Tibial artery (tissue), 4 donors: ENCODE results near the gene RRAGD.
"Not testable (repeated sequence)": the region's sequence is repeated elsewhere in the genome, so short reads cannot be mapped to it uniquely, and the experiment has no call there.

ENCODE experiments used
- DNase-seq, 2 donors: peaks; one replicate each; pipeline ENCODE4 v3.0.0-alpha.2; 2019
- H3K27ac ChIP-seq, 2 donors: fragments of 200-600 bp; sonication (generic) in 1 of 2; 1 replicate in 1 of 2; 2 replicates in 1 of 2; pipeline ENCODE4 v1.5.1; 2018 to 2019; ENCODE audit warnings: mild to moderate bottlenecking in 1 of 2
- H3K27me3 ChIP-seq, 2 donors: fragments of 200-600 bp; sonication (generic) in 1 of 2; one replicate each; pipeline versions ENCODE4 v1.5.1 to v1.6.0; 2016 to 2019
- H3K36me3 ChIP-seq, 3 donors: fragments of 200-600 bp; sonication (generic) in 2 of 3; one replicate each; pipeline ENCODE4 v1.5.1; 2016 to 2019; ENCODE audit warnings: mild to moderate bottlenecking in 2 of 3
- H3K4me1 ChIP-seq, 4 donors: fragments of 200-600 bp; sonication (generic) in 2 of 4; 1 replicate in 3 of 4; 2 replicates in 1 of 4; pipeline ENCODE4 v1.5.1; 2016 to 2019
- H3K4me3 ChIP-seq, 2 donors: fragments of 200-600 bp; sonication (generic) in 1 of 2; 1 replicate in 1 of 2; 2 replicates in 1 of 2; pipeline ENCODE4 v1.5.1; 2018 to 2019; ENCODE audit warnings: mild to moderate bottlenecking in 2 of 2
- H3K9me3 ChIP-seq, 3 donors: fragments of 200-600 bp; sonication (generic) in 1 of 3; one replicate each; pipeline ENCODE4 v1.5.1; 2016 to 2019
- intact Hi-C: fragments of 100-400 bp; cut with DNase I; formaldehyde crosslinking; loops from one replicate; pipeline ENCODE4 v1.15.0; 2023; ENCODE audit warnings: low total_unique reads
- TF ChIP-seq, protein P1 (sequence below), 2 experiments: fragments of 200-600 bp in 1 of 2; fragments of 450-650 bp in 1 of 2; IDR thresholded peaks; one replicate each; pipeline ENCODE4 v1.5.1; 2017 to 2019; ENCODE audit warnings: antibody characterized with exemption in 2 of 2, mild to moderate bottlenecking in 1 of 2, moderate library complexity in 1 of 2

Gene RRAGD

DNA sequence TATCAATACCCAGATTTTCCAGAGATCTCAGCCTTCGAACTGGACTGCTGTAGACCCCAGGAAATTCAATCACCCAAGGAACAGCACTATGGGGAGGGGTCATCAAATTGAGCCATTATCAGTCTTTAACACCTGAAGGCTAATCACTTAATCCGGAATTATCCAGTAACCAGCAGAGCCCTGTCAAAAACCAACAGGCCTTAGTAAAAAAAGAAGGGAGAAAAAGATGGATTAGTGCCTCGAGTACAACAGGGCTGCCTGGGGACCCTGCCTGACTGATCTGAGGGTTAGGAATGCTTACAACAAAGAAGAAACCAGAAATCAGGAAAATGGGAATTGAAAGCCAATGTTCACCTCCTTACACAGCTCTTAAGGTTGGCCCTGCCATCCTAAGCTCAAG, 7.6 kb downstream of the RRAGD start:
- H3K9me3 ChIP-seq = no peaks in the 10 kb centered on the region
- intact Hi-C loops = no loop called here
- no peaks in the 10 kb centered on the region for H3K36me3 ChIP-seq
- no peak overlapping the region for H3K4me3 ChIP-seq
- H3K4me1 ChIP-seq = peaks cover 0 to 3% (median under 1%) of the 10 kb centered on the region in 4 donors
- no peaks in the 10 kb centered on the region for H3K27me3 ChIP-seq
- TF ChIP-seq, protein P1, sequence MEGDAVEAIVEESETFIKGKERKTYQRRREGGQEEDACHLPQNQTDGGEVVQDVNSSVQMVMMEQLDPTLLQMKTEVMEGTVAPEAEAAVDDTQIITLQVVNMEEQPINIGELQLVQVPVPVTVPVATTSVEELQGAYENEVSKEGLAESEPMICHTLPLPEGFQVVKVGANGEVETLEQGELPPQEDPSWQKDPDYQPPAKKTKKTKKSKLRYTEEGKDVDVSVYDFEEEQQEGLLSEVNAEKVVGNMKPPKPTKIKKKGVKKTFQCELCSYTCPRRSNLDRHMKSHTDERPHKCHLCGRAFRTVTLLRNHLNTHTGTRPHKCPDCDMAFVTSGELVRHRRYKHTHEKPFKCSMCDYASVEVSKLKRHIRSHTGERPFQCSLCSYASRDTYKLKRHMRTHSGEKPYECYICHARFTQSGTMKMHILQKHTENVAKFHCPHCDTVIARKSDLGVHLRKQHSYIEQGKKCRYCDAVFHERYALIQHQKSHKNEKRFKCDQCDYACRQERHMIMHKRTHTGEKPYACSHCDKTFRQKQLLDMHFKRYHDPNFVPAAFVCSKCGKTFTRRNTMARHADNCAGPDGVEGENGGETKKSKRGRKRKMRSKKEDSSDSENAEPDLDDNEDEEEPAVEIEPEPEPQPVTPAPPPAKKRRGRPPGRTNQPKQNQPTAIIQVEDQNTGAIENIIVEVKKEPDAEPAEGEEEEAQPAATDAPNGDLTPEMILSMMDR (IDR thresholded peaks at IDR 0.05) = no peak
- no peak overlapping the region for H3K27ac ChIP-seq
- DNase-seq = no peak

GRCh38 chr6:89402776-89403175, 9.3 kb downstream of the RRAGD start:
- H3K4me3 ChIP-seq = no peak overlapping the region
- H3K9me3 ChIP-seq = no peaks in the 10 kb centered on the region
- H3K27me3 ChIP-seq = no peaks in the 10 kb centered on the region
- H3K4me1 ChIP-seq = no peaks in the 10 kb centered on the region
- TF ChIP-seq, protein P1 (IDR thresholded peaks at IDR 0.05) = no peak
- H3K36me3 ChIP-seq = no peaks in the 10 kb centered on the region
- intact Hi-C loops = no loop called here
- DNase-seq = no peak
- H3K27ac ChIP-seq = no peak overlapping the region

- no peaks in the 10 kb centered on the region for H3K4me1 ChIP-seq
- no peaks in the 10 kb centered on the region for H3K27me3 ChIP-seq
- TF ChIP-seq, protein P1 (IDR thresholded peaks at IDR 0.05) = no peak
- H3K36me3 ChIP-seq = no peaks in the 10 kb centered on the region
- no peak overlapping the region for H3K4me3 ChIP-seq
- H3K9me3 ChIP-seq = no peaks in the 10 kb centered on the region
- no peak overlapping the region for H3K27ac ChIP-seq
- intact Hi-C loops = no loop called here
- no peak for DNase-seq
Observed at GRCh38 chr6:89400912-89401399, 11.1 kb downstream of the RRAGD start.

- no peak for DNase-seq
- no peak overlapping the region for H3K4me3 ChIP-seq
- H3K9me3 ChIP-seq = no peaks in the 10 kb centered on the region
- TF ChIP-seq, protein P1 (IDR thresholded peaks at IDR 0.05) = no peak
- no peaks in the 10 kb centered on the region for H3K36me3 ChIP-seq
- H3K27me3 ChIP-seq = no peaks in the 10 kb centered on the region
- intact Hi-C loops = no loop called here
- H3K27ac ChIP-seq = no peak overlapping the region
- no peaks in the 10 kb centered on the region for H3K4me1 ChIP-seq
Observed at GRCh38 chr6:89400050-89400449, 12.0 kb downstream of the RRAGD start.

DNA sequence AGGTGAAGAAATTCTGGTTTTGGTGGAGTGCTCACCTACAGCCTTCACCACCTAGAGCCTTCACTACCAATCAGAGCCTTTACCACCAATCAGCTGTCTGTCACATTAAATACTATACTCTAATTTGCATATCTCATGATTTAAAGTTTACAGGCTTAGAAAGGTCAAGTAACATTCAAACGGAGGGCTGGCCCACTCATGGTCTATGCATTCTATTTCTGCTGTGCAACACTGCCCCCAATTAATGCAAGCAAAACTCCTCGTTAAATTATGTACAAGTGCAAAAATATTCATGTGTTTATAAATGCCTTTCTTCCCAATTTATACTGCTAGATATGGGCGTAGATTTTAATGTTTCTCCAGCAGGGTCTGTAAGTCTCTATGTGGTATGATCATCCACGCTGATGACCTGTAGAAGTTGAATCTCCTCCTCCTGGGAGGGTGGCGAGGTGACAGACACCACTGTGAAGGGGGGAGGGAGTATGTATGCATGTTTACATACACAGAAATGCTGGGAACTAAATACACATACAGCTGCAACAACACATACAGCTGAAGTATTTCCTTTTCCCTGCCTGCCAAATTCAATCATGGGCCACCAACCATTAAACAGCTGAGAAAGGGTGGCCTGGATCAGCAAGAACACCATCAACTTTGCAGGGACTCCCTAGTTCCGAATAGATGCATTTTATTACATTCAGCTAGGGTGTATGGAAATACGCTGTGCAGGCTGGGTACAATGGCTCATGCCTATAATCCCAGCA, 13.1 kb downstream of the RRAGD start:
- Histone ChIP-seq H3K36me3 (no peaks in the 10 kb centered on the region), H3K9me3 (no peaks in the 10 kb centered on the region), H3K27me3 (no peaks in the 10 kb centered on the region), H3K4me3 (no peak overlapping the region), H3K4me1 (no peaks in the 10 kb centered on the region), H3K27ac (no peak overlapping the region)
- DNase-seq = no peak
- TF ChIP-seq, protein P1 (IDR thresholded peaks at IDR 0.05) = no peak
- intact Hi-C loops = no loop called here

GRCh38 chr6:89397884-89398283, 14.2 kb downstream of the RRAGD start:
- H3K27me3 ChIP-seq, DNase-seq, intact Hi-C loops, H3K27ac ChIP-seq, H3K9me3 ChIP-seq, H3K4me1 ChIP-seq, H3K36me3 ChIP-seq, H3K4me3 ChIP-seq: not testable (repeated sequence)
